Measurements from ENCODE around the gene TENM3.

DNA sequence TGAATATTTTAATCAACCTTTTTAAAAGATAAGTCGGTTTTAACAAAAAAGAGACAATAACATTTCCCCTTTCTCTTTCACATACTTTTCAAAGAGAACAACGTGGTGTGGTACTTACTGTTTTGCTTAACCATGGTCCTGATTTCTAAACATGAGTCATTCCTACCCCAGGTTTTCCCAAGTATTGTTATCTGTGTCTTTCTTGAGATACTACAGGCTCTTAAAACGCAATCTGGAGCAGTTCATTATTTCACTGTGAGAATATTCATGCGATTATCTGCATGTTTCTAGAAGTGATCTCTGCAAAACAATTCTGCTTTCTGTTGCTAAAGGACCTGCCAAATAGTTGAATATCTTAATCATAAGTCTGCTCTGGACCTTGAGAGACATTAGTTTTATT, 127.3 kb downstream of the TENM3 start:
- TF ChIP-seq CTCF (IDR thresholded peaks at IDR 0.05; ENCODE audit: poor library complexity) (no peak), EZH2 (IDR thresholded peaks at IDR 0.05; ENCODE audit: borderline replicate concordance) (no peak), EZH2phosphoT487 (IDR thresholded peaks at IDR 0.05; ENCODE audit: low read depth, severe bottlenecking, unreplicated experiment) (no peak)

Data from hepatocyte (in vitro differentiated cells).